Ishikawa (cell line): ENCODE data around the gene CLEC4M.

Source experiments
- CEBPB ChIP-seq: IDR thresholded peaks from 2 replicates; pipeline ENCODE4 v1.6.1; 2012
- CREB1 ChIP-seq: IDR thresholded peaks from 2 replicates; pipeline ENCODE4 v1.6.1; 2012; ENCODE audit warnings: low read depth
- EGR1 ChIP-seq: IDR thresholded peaks from 2 replicates; pipeline ENCODE4 v1.6.1; 2012
- EP300 ChIP-seq: IDR thresholded peaks from 2 replicates; pipeline ENCODE4 v1.6.1; 2012; ENCODE audit warnings: borderline replicate concordance
- FOXM1 ChIP-seq: IDR thresholded peaks from 2 replicates; pipeline ENCODE4 v1.6.1; 2012; ENCODE audit warnings: low read depth, borderline replicate concordance
- NFIC ChIP-seq: IDR thresholded peaks from 2 replicates; pipeline ENCODE4 v1.6.1; 2012
- RAD21 ChIP-seq: IDR thresholded peaks from 2 replicates; pipeline ENCODE4 v1.6.1; 2012; ENCODE audit warnings: low read depth
- TAF1 ChIP-seq: IDR thresholded peaks from 2 replicates; pipeline ENCODE4 v1.6.1; 2012; ENCODE audit warnings: low read depth, mild to moderate bottlenecking
- TCF12 ChIP-seq: IDR thresholded peaks from 2 replicates; pipeline ENCODE4 v1.6.1; 2012; ENCODE audit warnings: low read depth
- TEAD4 ChIP-seq: IDR thresholded peaks from 2 replicates; pipeline ENCODE4 v1.6.1; 2012
- YY1 ChIP-seq: IDR thresholded peaks from 2 replicates; pipeline ENCODE4 v1.6.1; 2012; ENCODE audit warnings: low read depth
- ZBTB7A ChIP-seq: IDR thresholded peaks from 2 replicates; pipeline ENCODE4 v1.6.1; 2012; ENCODE audit warnings: low read depth
- TF ChIP-seq, protein P1 (sequence below): IDR thresholded peaks from 2 replicates; pipeline ENCODE4 v1.6.1; 2012
- TF ChIP-seq, protein P2 (sequence below): IDR thresholded peaks from 2 replicates; pipeline ENCODE4 v1.6.1; 2012; ENCODE audit warnings: low read depth, mild to moderate bottlenecking
- TF ChIP-seq, protein P3 (sequence below): IDR thresholded peaks from 2 replicates; pipeline ENCODE4 v1.6.1; 2012

CLEC4M gene

DNA sequence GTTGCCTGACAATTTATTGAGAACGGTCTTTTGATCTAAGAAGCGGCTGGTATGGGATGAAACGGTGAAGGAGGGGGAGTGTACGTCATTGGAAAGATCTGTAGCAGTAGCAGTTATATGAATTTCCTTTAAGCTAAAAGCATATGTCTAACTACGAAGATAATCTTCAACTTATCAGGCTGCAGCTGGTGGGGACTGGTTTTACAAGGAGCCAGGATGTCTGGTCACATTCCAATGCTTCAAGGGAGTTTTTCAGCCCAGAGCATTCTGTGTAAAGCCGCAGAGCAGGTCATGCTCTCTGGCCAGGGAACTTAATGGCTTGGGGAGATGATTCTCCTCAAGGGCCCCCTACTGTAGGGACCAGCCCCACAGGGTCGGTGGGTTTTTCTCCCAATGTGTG lies 29.2 kb downstream of the CLEC4M start:
- TF ChIP-seq, protein P1, sequence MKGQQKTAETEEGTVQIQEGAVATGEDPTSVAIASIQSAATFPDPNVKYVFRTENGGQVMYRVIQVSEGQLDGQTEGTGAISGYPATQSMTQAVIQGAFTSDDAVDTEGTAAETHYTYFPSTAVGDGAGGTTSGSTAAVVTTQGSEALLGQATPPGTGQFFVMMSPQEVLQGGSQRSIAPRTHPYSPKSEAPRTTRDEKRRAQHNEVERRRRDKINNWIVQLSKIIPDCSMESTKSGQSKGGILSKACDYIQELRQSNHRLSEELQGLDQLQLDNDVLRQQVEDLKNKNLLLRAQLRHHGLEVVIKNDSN = no peak
- TF ChIP-seq RAD21 (no peak), FOXM1 (no peak), TAF1 (no peak), CREB1 (no peak), NFIC (no peak), TEAD4 (no peak), TCF12 (no peak), YY1 (no peak), EGR1 (no peak), ZBTB7A (no peak), EP300 (no peak), CEBPB (no peak)
- TF ChIP-seq, protein P2, sequence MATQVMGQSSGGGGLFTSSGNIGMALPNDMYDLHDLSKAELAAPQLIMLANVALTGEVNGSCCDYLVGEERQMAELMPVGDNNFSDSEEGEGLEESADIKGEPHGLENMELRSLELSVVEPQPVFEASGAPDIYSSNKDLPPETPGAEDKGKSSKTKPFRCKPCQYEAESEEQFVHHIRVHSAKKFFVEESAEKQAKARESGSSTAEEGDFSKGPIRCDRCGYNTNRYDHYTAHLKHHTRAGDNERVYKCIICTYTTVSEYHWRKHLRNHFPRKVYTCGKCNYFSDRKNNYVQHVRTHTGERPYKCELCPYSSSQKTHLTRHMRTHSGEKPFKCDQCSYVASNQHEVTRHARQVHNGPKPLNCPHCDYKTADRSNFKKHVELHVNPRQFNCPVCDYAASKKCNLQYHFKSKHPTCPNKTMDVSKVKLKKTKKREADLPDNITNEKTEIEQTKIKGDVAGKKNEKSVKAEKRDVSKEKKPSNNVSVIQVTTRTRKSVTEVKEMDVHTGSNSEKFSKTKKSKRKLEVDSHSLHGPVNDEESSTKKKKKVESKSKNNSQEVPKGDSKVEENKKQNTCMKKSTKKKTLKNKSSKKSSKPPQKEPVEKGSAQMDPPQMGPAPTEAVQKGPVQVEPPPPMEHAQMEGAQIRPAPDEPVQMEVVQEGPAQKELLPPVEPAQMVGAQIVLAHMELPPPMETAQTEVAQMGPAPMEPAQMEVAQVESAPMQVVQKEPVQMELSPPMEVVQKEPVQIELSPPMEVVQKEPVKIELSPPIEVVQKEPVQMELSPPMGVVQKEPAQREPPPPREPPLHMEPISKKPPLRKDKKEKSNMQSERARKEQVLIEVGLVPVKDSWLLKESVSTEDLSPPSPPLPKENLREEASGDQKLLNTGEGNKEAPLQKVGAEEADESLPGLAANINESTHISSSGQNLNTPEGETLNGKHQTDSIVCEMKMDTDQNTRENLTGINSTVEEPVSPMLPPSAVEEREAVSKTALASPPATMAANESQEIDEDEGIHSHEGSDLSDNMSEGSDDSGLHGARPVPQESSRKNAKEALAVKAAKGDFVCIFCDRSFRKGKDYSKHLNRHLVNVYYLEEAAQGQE = no peak
- TF ChIP-seq, protein P3, sequence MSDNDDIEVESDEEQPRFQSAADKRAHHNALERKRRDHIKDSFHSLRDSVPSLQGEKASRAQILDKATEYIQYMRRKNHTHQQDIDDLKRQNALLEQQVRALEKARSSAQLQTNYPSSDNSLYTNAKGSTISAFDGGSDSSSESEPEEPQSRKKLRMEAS = no peak

DNA sequence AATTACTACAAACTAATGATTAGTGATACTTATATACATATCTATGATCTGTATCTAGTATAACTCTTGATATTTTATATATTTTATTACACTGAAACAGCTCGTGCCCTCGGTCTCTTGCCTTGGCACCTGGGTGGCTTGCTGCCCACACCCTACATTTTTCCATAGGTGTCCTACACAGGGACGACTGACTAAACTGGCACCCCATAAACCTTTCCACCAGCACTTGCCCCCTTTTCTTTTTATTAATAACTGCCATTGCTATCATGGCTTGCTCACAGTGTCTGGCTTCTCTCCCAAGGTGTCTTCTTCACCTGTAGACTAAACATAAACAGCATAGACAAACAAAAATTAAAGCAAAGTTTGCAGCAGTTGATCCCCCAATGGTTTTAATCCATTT lies 30.4 kb downstream of the CLEC4M start:
- no peak for TF ChIP-seq YY1

DNA sequence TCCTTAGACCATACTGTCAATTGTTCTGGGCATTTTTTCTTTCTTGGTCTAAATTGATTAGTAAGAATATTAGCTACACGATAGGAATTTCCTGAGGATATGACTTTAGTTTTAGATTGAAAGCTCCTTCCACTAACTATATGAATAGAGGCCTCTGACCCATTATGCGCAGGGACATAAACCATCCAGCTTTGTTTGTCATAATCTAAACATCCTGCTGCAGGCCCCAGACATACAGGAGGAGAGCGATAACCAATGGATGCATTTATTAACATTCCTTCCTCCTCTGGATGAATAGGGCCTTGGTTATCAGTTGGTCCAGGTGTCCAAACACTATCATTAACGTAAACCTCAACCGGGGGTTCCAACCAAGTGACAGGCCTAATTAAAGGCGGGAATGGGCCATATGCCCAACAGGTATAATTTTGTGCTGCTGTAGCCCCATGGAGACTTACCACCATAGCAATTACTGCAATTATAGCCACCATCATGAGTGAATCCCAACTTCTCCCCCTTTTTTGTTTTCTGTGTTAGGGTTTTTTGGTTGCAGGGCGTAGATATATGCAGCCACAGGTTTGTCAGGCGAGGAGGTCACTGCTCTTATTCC lies 32.6 kb downstream of the CLEC4M start:
- TF ChIP-seq, protein P2 = no peak

DNA sequence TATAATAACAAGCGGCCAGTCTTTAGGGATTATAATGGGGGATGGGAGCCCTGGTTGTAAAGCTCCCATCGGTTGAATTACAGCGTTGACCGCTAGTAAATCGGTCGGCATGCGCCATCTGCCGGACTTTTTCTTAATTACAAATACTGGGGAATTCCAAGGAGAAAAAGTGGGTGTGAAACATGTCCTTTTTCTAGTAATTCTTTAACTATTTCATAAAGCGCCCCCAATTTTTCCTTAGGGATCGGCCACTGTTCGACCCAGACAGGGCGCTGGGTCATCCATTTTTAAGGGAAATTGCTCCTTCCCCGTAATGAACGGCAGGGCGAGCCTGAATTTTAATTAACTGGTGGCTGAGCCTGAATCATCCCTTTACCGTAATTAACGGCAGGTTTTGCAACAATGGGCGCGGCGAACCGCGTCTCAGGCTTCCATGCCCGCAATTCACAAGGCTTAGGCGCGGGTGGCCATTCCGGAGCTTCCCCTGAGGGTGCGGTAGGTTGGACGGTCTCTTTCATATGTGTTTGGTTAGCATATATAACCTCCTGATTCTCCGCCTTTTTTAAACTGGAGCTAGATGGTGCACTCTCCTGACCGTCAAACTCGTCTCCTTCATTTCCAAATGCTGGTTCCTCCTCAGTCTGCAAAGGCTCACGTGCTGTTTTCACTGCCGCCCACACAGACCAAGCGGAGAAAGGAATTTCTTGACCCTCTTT lies 36.8 kb downstream of the CLEC4M start:
- no peak for TF ChIP-seq YY1
- no peak for TF ChIP-seq ZBTB7A
- TF ChIP-seq TEAD4 = no peak
- TF ChIP-seq FOXM1 = no peak
- TF ChIP-seq, protein P2 = no peak
- TF ChIP-seq CREB1 = no peak
- no peak for TF ChIP-seq NFIC
- no peak for TF ChIP-seq EGR1
- TF ChIP-seq TAF1 = no peak
- TF ChIP-seq CEBPB = peak; percentile 67
- peak; percentile 82 for TF ChIP-seq RAD21
- TF ChIP-seq TCF12 = 0 out of 2 replicates have a peak, but pooled peaks have one; percentile 9

DNA sequence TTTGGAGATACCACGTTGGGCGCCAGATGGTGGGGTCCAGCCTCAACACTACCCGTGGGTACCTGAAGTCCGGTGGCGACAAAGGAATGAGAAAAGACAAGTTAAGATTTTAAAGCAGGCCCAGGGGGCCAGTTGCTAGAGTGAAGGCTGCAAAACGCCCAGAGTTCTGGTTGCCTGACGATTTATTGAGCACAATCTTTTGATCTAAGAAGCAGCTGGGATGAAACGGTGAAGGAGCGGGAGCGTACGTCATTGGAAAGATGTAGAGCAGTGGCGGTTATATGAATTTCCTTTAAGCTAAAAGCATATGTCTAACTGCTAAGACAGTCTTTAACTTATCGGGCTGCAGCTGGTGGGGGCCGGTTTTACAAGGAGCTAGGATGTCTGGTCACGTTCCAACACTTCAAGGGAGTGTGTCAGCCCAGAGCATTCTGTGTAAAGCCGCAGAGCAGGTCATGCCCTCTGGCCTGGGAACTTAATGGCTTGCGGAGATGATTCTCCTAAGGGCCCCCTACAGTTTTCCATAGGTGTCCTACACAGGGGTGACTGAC lies 38.1 kb downstream of the CLEC4M start:
- no peak for TF ChIP-seq CREB1
- TF ChIP-seq, protein P1 = no peak
- TF ChIP-seq, protein P3 = no peak
- TF ChIP-seq TEAD4 = no peak
- TF ChIP-seq NFIC = no peak
- no peak for TF ChIP-seq YY1
- TF ChIP-seq, protein P2 = no peak
- TF ChIP-seq CEBPB = no peak
- TF ChIP-seq EGR1 = no peak
- no peak for TF ChIP-seq EP300
- no peak for TF ChIP-seq TAF1
- TF ChIP-seq ZBTB7A = no peak
